Activated CD4-positive, CD25-positive, alpha-beta regulatory T cell treated with anti-CD3 and anti-CD28 coated beads, Interleukin-2, amount 50 U/mL, for 24 hours (primary cell): ENCODE measurements around the gene KLRC2.
"Not testable (repeated sequence)": the region's sequence is repeated elsewhere in the genome, so short reads cannot be mapped to it uniquely, and the experiment has no call there.

ENCODE experiments used
- ATAC-seq, 2 donors: fragments of 150-1000 bp; cut with Tn5 transposase; one replicate each; pipeline ENCODE4 v1.10.0; 2021; ENCODE audit warnings: mild to moderate bottlenecking in 1 of 2, moderate library complexity in 1 of 2

KLRC2 gene

DNA sequence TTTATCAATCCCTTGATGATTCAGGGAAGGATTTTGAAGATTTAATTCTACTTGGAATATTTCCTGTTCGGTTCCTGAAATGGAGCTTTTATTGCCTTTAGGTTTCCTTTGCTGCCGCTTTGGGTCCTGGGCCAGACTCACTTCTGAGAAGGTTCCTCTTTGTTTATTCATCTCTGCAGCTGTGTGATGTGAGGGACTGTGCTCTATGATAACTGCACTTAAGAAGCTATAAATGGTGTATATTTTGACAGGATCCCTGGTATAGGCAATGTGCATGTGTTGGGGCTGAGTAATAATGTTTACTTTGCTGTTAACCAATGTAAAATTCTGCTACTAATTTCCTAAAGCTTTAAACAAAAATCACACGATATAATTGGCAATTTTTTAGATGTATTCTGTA, at the start of gene KLRC2:
Gene KLRC2 (minus strand): TSS at position 195 of the 400 bp plus-strand sequence. CDS start 24 bp downstream, at position 171.
- not testable (repeated sequence) for ATAC-seq

DNA sequence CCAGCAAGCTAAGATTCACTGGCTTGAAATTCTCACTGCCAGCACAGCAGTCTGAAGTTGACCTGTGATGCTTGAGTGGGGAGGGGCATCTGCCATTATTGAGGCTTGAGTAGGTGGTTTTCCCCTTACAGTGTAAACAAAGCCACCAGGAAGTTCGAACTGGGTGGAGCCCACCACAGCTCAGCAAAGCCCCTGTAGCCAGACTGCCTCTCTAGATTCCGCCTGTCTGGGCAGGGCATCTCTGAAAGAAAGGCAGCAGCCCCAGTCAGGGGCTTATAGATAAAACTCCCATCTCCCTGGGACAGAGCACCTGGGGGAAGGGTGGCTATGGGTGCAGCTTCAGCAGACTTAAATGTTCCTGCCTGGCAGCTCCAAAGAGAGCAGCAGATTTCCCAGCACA, 46.1 kb upstream of the KLRC2 start:
- ATAC-seq: not testable (repeated sequence)

DNA sequence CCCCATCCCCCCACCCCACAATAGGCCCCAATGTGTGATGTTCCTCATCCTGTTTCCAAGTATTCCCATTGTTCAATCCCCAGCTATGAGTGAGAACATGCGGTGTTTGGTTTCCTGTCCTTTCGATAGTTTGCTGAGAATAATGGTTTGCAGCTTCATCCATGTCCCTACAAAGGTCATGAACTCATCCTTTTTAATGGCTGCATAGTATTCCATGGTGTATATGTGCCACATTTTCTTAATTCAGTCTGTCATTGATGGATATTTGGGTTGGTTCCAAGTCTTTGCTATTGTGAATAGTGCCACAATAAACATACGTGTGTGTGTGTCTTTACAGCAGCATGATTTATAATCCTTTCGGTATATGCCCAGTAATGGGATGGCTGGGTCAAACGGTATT, 37.0 kb upstream of the KLRC2 start:
- ATAC-seq: not testable (repeated sequence)

DNA sequence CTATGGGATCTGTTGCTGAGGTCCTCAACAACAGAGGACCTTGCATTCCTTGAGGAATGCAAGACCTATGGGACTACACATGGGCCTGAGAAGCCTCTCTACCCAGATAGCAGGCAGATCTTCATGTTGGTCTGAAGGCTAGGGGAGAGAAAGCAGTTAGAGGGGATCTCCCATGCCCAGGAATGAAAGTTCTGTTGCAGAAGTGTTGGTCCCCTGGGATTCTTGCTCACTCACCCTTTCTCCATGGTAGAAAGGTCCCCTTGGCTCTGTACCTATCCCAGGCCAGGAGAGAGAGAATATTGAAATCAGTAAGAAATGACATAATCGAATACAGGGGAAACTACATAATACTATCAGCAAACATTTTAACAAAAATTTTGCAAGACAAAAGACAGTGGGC, 33.9 kb upstream of the KLRC2 start:
- ATAC-seq: no peak

DNA sequence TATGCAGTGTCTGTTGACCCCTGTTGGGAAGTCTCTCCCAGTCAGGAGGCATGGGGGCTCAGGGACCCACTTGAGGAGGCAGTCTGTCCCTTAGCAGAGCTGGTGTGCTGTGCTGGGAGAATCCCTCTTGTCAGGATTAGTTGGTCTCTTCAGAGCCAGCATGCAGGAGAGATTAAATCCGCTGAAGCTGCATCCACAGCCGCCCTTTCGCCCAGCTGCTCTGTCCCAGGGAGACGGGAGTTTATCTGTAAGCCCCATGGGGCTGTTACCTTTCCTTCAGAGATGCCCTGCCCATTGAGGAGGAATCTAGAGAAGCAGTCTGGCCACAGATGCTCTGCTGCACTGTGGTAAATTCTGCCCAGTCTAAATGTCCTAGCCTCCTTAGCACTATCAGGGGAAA, 30.5 kb upstream of the KLRC2 start:
- ATAC-seq: no peak

DNA sequence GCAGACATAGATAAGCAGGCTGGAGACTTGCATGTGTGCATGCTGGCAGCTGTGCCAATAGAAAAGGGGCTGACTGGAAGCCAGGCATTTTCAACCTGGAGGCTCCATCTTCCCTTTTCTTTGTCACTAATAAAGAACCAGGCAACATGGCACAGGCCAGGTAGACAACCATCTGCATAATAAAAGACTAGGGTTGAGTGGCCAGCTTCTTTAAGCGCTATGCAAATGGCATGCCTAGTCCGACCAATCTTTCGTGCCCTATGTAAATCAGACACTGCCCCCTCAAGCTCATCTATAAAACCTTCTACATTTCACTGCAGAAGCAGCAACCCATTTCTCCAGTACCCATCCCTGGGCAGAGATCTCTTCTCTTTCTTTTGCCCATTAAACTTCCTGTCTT, 21.9 kb upstream of the KLRC2 start:
- ATAC-seq: no peak

DNA sequence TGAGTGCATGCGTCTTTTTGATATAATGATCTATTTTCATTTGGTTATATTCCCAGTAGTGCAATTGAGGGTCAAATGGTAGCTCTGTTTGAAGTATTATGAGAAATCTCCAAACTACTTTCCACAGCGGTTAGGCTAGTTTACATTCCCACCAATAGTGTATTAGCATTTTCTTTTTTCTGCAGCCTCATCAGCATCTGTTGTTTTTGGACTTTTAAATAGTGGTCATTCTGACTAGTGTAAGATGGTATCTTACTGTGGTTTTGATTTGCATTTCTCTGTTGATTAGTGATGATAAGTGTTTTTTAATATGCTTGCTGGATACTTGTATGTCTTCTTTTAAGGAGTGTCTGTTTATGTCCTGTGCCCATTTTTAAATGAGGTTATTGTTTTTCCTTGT, 21.0 kb upstream of the KLRC2 start:
- no peak for ATAC-seq

DNA sequence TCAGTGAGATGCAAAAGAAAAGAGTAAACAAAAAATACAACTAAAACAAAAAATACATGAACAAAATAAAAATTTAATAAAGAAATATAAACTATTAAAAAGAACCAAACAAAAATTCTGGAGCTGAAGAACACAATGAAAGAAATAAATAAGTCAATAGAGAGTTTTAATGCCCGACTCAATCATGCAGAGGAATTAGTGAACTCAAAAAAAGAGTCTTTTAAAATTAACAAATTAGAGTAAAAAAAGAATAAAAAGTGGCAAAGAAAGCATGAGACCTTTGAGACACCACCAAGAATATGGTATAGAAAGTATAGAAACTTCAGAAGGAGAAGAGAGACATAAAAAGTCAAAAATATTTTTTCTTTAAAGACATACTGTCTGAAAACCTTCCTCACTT, 20.0 kb upstream of the KLRC2 start:
- ATAC-seq: no peak

DNA sequence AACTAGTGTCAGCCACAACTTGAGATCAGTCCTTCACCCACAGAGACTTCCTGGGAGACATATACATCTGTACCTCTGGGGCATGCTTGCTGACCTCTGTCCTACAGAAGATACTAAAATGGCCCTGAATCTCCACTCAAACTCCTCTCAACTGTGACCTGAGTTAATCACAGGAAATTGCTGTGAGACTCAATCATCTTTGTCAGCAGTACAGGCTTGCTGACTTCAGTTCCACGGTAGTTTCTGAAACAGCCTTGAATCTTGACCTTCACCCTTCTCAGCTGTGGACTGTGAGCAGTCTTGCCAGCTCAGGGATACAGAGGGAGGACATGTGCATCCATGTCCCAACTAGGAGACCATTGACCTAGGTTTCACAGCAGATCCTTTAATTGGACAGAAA, 18.7 kb upstream of the KLRC2 start:
- no peak for ATAC-seq

DNA sequence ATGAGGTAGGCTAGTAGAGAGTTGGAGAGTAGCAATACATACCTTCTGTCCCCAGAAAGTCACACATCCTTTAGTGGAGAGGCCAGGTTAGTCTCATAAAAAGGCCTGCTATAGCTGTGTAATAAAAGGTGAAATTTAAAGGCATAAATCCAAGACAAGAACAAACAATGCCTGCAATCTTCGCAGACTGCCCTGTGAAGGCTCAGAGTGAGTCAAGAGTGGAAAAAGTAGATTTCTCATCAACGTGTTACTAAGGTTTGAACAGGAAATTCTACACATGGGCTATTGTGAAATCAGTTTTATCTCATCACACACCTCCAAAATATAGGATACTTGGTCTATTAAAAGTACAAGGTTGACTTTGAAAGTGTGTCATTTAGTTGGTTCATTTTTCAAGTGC, 17.3 kb upstream of the KLRC2 start, which contains the start of gene KLRC1:
Gene KLRC1 (minus strand): TSS at position 222 of the 400 bp plus-strand sequence. CDS start 2,221 bp downstream, outside the sequence.
- no peak for ATAC-seq

DNA sequence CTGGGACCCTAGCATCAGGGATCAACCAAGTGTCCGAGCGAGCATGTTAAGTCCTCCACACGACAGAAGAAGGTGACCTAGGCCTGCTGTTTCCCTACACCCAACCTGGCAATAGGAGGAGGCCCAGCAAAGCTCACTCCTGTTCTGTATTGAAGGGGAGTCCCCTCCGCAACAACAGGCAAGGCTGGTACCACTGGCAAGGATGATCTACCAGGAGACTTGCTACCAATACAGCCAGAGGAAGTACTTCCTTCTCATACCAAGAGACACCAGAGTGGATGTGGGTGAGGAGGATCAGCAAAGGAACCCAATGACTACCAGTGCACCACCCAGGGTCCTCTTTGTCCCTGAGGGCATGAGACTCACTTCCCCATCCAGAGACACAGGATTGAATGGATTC, 12.4 kb upstream of the KLRC2 start:
- ATAC-seq: no peak

DNA sequence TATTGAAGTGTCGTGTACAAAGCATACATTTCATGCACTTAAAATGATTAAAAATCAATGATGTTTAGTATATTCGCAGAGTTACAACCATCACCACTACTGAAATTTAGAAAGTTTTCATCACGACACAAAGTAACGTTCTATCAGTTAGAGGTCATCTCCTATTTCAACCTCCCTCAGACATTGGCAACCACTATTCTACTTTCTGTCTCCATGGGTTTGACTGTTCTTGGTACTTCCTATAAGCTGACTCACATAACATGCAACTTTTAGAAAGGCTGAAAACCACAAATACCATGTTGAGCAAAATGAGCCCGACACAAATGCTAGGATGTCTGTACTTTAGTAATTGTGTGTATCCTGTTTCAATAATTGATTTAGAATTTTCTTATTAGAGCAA, 10.2 kb upstream of the KLRC2 start:
- not testable (repeated sequence) for ATAC-seq

DNA sequence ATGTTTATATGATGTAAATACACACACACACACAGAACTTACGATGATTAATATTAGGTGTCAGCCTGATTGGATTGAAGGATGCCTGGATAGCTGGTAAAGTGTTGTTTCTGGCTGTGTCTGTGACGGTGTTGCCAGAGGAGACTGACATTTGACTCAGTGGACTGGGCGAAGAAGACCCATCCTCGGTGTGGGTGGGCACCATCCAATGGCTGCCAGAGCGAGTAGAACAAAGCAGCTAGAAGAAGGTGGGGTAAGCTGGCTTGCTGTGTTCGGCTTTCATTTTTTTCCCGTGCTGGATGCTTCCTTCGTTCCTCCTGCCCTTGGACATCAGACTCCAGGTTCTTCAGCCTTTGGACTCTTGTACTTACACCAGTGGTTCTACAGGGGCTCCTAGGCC, 5.3 kb upstream of the KLRC2 start:
- not testable (repeated sequence) for ATAC-seq

DNA sequence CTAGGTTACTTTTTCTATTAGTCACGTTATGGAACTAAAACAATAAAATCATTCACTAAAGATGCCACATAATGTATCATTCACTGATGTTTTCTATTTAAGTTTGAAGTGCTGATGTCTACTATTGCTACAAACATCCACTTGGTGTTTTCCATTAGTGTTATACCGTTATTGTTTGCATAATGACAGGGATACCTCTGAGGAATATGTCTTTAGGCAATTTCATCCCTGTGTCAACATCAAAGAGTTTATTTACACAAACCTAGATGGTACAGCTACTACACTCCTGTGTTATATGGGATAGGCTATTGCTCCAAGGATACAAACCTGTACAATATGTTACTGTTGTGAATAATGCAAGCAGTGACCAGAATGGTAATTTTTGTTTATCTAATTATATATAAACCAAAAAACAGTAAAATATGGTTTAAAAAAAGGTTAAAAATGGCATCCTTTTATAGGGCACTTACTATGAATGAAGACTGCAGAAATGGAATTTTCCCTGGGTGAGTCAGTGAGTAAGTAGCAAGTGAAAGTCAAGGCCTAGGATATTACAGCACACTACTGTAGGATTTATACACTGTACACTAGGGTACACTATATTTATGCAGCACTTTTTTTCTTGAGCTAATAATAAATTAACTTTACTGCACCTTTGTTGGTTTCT, 3.9 kb upstream of the KLRC2 start:
- ATAC-seq: not testable (repeated sequence)

DNA sequence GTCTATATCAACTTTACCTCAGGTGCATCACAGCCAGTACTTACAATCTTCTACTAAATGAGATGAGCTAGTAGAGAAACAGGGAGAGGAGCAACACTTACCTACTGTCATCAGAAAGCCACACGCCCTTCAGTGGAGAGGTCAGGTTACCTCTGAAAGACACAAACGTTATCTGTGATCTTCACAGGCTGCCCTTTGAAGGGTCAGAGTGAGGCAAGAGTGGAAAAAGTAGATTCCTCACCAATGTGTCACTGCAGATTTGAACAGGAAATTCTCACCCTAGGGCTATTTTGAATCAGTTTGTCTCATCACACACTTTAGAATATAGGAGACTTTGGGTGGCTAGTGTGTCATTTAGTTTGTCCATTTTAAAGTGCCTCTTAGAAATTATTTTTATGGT, 1.8 kb upstream of the KLRC2 start:
- ATAC-seq: not testable (repeated sequence)

DNA sequence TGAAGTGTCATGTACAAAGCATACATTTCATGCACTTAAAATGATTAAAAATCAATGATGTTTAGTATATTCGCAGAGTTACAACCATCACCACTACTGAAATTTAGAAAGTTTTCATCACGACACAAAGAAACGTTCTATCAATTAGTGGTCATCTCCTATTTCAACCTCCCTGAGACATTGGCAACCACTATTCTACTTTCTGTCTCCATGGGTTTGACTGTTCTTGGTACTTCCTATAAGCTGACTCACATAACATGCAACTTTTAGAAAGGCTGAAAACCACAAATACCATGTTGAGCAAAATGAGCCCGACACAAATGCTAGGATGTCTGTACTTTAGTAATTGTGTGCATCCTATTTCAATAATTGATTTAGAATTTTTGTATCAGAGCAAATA, 5.2 kb downstream of the KLRC2 start:
- ATAC-seq: not testable (repeated sequence)

DNA sequence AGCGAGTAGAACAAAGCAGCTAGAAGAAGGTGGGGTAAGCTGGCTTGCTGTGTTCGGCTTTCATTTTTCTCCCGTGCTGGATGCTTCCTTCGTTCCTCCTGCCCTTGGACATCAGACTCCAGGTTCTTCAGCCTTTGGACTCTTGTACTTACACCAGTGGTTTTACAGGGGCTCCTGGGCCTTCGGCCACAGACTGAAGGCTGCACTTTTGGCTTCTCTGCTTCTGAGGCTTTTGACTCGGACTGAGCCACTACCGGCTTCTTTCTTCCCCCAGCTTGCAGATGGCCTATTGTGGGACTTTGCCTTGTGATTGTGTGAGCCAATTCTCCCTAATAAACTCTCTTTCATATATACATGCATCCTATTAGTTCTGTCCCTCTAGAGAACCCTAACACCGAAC, 9.9 kb downstream of the KLRC2 start:
- not testable (repeated sequence) for ATAC-seq

DNA sequence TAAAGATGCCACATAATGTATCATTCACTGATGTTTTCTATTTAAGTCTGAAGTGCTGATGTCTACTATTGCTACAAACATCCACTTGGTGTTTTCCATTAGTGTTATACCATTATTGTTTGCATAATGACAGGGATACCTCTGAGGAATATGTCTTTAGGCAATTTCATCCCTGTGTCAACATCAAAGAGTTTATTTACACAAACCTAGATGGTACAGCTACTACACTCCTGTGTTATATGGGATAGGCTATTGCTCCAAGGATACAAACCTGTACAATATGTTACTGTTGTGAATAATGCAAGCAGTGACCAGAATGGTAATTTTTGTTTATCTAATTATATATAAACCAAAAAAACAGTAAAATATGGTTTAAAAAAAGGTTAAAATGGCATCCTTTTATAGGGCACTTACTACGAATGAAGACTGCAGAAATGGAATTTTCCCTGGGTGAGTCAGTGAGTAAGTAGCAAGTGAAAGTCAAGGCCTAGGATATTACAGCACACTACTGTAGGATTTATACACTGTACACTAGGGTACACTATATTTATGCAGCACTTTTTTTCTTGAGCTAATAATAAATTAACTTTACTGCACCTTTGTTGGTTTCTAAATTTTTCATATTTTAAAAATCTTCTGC, 11.4 kb downstream of the KLRC2 start:
- ATAC-seq: not testable (repeated sequence)

DNA sequence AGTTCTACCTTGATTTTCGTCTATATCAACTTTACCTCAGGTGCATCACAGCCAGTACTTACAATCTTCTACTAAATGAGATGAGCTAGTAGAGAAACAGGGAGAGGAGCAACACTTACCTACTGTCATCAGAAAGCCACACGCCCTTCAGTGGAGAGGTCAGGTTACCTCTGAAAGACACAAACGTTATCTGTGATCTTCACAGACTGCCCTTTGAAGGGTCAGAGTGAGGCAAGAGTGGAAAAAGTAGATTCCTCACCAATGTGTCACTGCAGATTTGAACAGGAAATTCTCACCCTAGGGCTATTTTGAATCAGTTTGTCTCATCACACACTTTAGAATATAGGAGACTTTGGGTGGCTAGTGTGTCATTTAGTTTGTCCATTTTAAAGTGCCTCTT, 13.7 kb downstream of the KLRC2 start:
- ATAC-seq: not testable (repeated sequence)

DNA sequence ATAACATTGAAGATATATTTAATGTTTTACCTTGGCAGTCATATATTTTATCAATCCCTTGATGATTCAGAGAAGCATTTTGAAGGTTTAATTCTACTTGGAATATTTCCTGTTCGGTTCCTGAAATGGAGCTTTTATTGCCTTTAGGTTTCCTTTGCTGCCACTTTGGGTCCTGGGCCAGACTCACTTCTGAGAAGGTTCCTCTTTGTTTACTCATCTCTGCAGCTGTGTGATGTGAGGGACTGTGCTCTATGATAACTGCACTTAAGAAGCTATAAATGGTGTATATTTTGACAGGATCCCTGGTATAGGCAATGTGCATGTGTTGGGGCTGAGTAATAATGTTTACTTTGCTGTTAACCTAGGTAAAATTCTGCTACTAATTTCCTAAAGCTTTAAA, 15.5 kb downstream of the KLRC2 start, which contains the start of gene KLRC3:
Gene KLRC3 (minus strand): TSS at position 262 of the 400 bp plus-strand sequence. CDS start 45 bp downstream, at position 217.
- not testable (repeated sequence) for ATAC-seq

DNA sequence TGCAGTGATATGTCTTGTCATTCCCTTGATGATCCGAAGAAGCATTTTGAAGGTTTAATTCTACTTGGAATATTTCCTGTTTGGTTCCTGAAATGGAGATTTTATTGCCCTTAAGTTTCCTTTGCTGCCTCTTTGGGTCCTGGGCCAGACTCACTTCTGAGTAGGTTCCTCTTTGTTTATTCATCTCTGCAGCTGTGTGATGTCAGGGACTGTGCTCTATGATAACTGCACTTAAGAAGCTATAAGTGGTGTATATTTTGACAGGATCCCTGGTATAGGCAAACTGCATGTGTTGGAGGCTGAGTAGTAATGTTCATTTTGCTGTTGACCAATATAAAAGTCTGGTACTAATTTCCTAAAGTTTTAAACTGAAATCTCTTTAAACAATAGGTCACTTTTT, 26.4 kb downstream of the KLRC2 start, which contains the start of gene KLRC4:
Gene KLRC4 (minus strand): TSS at position 366 of the 400 bp plus-strand sequence. CDS start 182 bp downstream, at position 184.
- no peak for ATAC-seq

DNA sequence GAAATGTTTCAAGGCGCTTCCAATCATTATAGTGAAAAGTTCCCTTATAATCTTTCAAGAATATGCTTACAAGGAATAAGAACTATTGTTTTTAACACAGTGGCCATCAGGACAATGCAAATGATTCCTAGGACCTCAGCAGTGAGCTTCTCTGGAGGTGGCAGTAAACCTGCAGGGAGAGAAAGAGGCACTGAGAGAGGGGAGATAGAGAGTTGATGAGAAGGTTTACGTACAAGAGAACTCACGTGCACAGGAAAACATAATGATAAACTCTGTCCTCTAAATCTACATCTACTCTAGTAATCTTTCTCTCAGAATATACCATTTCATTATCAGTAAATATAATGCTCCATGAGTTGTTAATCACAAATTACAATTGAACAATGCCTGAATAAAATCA, 27.0 kb downstream of the KLRC2 start:
- ATAC-seq: no peak

DNA sequence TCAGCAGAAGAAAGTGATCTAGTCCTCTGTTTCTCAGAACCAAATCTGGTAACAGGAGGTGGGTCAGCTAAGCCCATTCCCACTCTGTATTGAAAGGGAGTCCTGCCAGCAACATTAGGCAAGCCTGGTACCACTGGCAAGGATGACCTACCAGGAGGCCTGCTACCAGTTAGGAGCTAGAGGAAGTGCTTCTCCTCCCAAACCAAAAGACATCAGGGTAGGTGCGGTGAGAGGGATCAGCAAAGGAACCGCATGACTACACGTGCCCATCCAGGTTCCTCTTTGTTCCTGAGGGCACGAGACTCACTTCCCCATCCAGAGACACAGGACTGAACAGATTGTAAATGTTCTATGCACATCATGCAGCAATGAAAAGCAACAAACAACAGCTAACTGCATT, 29.1 kb downstream of the KLRC2 start:
- no peak for ATAC-seq

DNA sequence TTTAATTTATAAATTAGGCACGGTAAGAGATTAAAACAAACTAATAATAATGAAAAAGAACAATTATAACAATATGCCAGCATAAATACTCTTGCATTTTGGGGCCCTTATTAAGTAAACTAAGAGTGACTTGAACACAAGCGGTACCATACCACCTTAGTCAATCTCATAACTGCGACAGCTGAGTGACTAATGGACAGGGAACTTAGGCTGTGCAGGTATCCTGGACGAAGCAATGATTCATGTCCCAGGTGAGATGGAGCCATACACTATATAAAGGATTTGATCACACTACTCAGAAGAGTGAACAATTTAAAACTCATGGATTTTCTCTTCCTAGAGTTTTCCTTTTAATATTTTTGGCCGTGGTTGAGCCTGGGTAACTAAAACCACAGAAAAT, 30.5 kb downstream of the KLRC2 start:
- no peak for ATAC-seq
